GM12874 (cell line): Measurements from ENCODE around the gene LMNTD2.
A peak's percentile ranks its signal among the peaks of the same experiment; 100 is the strongest.

Source experiments
- TF ChIP-seq, protein P1 (sequence below): IDR thresholded peaks from 2 replicates; pipeline ENCODE4 v1.5.1; 2011; ENCODE audit warnings: low read depth, mild to moderate bottlenecking, control low read depth, low read length, moderate library complexity; ENCODE audit not compliant: insufficient read depth

LMNTD2 gene

DNA sequence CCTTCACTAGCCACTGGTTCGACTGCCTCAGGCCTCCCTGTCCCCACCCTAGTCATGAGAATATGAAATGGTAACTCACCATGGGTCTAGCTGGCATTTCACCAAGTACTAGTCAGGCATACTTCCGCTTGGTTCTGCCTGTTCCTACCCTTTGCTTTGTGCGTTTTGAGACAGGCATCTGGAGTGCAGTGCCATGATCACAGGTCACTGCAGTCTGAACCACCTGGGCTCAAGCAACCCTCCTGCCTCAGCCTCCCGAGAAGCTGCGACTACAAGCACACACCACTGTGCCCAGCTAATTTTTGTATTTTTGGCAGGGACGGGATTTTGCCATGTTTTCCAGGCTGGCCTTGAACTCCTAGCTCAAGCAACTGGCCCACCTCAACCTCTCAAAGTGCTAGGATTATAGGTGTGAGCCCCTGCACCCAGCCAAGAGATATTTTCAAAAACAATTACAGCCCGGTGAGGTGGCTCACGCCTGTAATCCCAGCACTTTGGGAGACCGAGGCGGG is 39.3 kb downstream of the LMNTD2 start:
- TF ChIP-seq, protein P1, sequence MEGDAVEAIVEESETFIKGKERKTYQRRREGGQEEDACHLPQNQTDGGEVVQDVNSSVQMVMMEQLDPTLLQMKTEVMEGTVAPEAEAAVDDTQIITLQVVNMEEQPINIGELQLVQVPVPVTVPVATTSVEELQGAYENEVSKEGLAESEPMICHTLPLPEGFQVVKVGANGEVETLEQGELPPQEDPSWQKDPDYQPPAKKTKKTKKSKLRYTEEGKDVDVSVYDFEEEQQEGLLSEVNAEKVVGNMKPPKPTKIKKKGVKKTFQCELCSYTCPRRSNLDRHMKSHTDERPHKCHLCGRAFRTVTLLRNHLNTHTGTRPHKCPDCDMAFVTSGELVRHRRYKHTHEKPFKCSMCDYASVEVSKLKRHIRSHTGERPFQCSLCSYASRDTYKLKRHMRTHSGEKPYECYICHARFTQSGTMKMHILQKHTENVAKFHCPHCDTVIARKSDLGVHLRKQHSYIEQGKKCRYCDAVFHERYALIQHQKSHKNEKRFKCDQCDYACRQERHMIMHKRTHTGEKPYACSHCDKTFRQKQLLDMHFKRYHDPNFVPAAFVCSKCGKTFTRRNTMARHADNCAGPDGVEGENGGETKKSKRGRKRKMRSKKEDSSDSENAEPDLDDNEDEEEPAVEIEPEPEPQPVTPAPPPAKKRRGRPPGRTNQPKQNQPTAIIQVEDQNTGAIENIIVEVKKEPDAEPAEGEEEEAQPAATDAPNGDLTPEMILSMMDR = no peak

DNA sequence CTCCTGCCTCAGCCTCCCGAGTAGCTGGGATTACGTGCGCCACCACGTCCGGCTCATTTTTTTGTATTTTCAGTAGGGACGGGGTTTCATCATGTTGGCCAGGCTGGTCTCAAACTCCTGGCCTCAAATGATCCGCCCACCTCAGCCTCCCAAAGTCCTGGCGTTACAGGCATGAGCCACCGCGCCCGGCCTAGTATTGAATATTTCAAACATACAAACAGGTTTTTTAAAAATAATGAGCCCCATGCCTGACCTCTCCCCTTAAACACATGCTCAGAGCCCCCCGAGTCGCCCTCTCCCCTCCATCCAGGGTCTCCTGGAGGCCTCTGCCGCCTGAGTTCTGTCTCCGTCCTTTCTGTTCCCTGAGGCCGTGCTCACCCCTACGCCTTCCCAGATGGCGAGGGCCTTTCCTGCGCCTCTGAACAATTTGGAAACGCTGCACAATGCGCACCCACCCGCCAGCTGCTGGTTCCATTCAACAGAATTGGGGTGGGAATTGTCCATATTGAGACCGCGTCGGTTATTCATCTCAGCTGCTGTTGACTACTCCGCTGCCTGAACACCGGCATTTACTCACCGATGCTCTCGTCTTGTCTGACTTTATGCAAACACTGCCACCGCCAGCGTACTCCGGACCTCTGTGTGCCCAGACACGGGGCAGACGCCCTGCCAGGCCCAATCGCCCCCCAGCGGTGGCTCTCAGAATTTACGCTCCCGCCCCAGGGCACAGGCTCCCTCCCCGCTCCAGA is 39.9 kb downstream of the LMNTD2 start:
- TF ChIP-seq, protein P1 = no peak

DNA sequence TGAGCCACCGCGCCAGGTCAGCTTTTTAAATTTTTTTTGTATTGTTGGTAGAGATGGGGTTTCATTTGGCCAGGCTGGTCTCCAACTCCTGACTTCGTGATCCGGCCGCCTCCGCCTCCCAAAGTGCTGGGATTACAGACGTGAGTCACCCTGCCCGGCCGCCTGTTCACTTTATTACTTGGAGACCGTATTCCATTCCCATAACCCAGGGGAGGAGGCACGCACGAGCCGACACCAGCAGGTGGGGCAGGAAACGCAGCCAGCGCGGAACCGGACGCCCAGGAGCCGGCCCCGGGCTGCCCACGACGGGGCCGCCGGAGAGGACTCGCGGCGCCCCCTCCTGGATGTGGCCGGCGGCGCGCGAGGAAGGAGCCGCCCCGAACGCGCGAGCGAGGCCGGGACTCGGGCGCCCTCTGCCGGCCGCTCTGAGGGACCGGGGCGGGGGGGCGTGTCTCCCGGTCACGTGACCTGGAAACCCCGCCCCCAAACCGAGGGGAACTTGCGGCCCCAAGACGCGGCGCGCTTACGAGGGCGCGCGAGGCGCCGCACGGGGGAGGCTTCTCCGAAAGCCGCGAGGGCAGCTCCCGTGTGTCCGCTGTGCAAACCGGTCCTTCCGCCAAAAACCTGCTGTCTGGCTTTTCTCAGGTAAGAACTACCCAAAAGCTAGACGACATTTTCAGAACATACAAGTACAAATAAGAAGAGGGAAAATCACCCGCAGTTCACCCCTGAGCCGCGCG is 41.9 kb downstream of the LMNTD2 start:
- TF ChIP-seq, protein P1 = peak; percentile 94

DNA sequence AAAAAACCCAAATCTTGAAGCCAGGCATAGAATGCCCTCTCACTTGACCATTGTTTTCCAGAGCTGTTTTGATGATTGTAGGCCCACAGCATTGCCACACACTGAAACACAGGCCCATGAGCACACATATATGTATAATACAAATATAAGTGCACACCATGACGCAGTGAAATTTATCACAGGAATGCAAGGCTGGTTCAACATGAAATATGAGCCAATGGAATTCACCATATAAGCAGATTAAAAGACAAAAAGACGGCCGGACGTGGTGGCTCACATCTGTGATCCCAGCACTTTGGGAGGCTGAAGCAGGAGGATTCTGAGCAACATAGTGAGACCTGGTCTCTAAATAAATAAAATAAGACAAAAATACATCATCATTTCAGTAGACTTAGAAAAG is 44.1 kb downstream of the LMNTD2 start:
- TF ChIP-seq, protein P1 = no peak

DNA sequence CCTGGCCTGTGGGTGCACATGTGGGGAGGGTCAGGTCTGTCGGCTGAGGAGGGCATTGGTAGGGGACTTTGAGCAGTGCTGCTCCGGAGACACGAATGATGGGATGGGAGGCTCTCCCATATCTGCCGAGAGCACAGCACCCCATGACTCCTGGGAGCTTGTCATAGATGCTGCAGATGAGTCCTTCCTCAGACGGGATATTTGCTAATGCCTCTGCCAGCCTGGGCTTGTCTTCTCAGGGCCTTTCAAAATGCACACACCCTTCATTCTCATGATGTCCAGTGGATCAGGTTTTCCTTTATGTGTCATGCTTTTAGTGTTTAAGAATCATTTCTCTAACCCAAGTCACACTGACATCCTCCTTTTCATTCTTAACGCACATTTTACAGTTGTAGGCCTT is 45.4 kb downstream of the LMNTD2 start:
- TF ChIP-seq, protein P1 = no peak

DNA sequence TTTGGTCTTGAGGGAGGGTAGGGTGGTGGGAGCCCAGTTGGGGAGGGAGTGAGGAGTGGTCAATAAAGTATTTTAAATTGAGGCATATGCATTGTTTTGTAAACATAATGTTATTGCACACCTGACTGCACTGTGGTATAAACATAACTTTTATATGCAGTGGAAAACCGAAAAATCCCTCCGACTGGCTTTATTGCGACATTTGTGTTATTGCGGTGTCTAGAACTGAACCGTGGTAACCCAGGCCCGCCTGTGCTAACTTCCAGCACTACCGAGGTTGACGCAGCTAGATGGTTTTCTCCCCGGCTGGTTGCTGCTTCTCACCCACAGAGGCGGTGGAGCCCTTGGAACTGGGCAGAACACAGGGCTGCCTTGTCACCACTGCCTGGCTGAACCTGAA is 45.9 kb downstream of the LMNTD2 start:
- TF ChIP-seq, protein P1 = no peak

DNA sequence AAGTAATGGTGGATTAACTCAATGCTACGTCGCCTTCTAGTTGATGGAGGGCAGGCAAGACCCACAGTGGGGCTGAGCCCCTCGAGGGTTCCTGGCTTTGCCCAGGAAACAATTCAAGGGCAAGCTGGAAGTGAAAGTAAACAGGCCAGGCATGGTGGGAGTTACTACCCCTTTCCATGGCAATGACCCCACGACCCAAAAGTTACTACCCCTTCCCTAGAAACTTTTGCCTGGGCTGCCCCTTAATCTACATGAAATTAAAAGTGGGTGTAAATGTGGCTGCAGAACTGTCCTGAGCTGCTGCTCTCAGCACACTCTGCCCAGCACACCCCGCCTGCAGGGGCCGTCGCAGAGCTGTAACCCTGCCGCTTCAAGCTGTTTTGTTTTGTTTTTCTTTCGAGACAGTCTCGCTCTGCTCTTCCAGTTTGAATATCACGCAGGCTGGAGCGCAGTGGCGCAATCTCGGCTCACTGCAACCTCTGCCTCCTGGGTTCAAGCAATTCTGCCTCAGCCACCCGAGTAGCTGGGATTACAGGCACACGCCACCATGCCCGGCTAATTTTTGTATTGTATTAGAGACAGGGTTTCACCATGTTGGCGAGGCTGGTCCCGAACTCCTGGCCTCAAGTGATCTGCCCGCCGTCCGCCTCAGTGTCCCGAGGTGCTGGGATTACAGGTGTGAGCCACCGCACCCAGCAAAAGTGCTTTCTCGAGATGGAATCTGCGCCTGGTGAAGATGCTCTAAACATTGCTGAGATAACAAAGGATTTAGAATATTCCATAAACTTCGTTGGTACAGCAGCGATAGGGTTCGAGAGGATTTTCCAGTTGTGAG is 47.6 kb downstream of the LMNTD2 start:
- TF ChIP-seq, protein P1 = no peak
